Left hindlimb (tissue), 1 donor: Measurements from ENCODE around the gene ABHD8.
A peak's percentile ranks its signal among the peaks of the same experiment; 100 is the strongest.

Source experiments
- DNase-seq: peaks from one replicate; pipeline ENCODE4 v3.0.0-alpha.2; 2018

Gene ABHD8, protein sequence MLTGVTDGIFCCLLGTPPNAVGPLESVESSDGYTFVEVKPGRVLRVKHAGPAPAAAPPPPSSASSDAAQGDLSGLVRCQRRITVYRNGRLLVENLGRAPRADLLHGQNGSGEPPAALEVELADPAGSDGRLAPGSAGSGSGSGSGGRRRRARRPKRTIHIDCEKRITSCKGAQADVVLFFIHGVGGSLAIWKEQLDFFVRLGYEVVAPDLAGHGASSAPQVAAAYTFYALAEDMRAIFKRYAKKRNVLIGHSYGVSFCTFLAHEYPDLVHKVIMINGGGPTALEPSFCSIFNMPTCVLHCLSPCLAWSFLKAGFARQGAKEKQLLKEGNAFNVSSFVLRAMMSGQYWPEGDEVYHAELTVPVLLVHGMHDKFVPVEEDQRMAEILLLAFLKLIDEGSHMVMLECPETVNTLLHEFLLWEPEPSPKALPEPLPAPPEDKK

DNA sequence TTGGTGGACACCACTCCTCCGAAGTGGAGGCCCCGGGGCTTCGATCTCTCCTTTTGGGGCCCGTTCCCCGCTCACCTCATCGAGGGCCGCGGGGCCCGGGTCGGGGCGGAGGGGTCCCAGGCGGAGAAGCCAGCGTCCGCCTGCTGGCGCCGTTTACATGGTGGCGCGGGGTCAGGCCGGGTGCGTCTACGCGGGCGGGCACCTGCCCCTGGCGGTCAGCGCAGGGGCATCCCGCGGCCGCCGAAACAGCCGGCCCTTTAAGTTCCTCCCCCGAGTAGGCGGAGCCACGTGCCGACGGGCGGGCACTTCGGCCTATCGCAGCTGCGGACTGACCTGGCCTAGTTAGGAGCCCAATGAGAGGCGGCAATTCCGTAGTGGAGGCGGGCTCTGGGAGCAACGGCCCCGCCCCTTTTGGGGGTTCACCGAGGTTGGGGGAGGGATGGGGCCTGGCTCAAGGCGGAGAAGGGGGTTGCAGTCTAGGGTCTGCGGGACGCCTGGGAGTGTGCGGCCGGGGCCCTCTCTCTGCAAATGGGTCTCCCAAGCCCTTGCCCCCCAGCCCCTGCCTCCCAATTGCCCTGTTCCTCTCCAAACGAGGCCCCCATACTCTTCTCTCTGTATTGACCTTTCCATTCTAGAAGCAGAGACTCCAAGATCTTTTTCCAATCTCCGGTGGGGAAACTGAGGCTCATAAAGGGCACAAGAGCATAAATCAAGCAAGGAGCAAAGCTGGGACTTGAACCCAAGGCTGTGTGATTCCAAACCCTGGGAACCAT lies at the start of gene ABHD8:
Gene ABHD8 (minus strand): TSS at position 259 of the 773 bp plus-strand sequence. CDS start 1,809 bp downstream, outside the sequence.
- DNase-seq, result peak; percentile 97

GRCh38 chr19:17352608-17353280 lies 49.5 kb upstream of the ABHD8 start:
- DNase-seq, result peak; percentile 52

DNA sequence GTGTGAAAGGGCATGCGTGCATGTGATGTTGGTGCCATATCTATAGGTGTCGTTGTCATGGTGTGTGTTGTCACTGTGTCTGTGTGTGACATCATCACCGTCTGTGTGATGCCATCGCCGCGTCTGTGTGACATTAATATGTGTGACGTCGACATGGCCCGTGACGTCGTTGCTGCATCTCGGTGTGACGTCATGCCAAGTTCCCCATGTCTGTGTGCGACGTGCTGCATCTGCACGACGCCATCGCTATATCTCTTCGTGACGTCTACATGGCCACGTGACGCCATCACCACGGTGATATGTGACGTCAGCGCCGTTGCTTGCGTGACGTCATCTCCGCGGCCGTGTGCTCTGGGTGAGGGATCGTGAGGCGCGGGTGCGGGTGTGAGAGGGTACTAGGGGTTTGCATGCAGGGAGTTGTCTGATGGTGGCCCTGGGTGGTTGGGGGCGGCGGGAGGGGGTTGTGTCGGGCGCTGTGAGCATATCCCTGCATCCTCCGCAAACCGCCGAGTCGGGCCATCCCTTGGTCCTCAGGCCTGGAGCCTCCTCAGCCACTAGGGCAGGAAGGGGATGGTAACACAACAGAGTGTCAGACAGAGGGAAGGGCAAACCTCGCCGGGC lies 48.7 kb upstream of the ABHD8 start:
- DNase-seq, result peak; percentile 33

DNA sequence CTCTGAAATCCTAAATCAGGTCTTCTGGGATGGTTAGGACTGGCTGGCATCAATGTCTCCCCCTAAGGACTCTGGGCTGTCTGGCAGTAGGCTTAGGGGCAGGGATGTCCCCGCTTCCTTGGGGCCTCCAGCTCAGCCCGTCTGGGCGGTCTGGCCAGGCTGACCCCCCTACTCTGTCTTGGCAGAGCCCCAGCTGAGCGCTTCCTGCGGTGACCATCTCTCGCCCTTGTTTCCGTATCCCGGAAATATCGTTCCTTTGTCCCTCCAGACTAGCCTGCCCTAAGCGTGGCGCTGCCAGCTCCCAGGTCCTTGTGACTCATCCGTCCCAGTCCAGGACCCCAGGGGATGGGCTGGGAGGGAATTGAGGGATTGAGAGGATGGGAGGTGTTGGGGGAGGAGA lies 45.5 kb upstream of the ABHD8 start:
- DNase-seq, result peak; percentile 83

DNA sequence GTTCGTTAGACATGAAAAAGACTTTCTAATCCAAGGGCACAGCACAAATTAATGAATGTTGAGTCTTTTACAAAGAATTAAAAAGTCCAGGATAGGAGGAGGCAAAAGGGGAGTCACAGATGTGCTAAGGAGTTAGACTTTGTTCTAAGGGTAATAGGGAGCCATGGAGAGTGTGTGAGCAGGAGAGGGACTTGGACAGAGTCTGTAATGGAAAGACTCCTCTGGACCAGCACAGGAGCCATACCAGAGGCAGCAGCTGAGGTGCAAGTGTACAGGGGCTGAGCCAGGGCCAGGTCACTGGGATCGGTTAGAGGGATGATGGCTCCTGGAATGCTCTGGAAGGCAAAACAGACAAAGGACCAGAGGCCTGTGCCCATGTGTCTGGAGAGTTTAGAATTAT lies 44.7 kb upstream of the ABHD8 start:
- no peak for DNase-seq

DNA sequence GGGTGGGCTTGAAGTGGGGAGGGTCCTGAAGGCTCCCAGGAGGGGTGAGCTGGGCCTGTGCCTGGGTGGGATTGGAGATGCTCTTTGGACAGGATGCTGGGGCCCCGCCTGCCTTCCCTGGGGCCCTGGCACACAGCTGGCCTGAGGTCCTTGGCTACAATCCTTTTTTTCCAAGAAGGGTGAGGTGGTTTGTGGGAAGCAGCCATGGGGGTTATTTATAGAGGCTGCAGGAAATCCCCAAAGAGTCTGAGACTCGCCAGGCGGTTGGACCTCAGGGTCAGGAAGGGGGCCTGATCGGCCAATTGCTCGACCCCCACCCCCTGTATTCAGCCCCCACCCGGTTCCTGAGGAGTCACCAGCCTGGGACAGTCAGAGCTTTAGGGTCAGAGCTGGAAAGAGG lies 44.1 kb upstream of the ABHD8 start:
- DNase-seq, result peak; percentile 71

- DNase-seq, result peak; percentile 73
These were observed 43.0 kb upstream of the ABHD8 start for GRCh38 chr19:17346109-17346671.

DNA sequence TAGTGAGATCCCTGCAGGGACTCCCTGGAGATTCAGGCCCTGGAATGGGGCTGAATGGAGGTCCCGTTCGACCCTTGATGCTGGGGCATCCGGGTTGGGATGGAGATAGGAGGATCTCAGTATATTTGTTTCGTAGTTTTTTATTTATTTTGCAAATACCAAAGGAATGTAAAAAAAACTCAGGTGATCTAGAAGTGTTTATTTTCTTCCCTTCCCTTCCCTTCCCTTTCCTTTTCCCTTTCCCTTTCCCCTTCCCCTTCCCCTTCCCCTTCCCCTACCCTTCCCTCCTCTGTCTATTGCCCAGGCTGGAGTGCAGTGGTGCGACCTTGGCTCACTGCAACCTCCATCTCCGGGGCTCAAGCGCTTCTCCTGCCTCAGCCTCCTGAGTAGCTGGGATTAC lies 38.6 kb upstream of the ABHD8 start:
- DNase-seq, result no peak

DNA sequence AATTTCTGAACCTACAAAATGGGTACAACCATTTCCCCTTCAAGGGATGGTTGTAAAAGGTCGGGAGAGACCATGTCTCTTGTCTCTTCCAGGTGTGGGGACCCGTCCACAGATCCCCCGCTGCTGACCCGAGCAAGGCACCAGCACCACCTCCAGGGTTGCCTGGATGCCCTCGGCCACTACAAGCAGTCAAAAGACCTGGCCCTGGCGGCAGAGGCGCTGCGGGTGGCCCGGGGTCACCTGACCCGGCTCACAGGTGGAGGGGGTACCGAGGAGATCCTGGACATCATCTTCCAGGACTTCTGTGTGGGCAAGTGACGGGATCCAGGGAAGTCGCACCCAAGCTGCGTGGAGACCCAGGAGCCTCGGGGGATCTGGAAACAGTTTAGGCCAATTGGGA lies 38.2 kb upstream of the ABHD8 start:
- DNase-seq, result no peak

DNA sequence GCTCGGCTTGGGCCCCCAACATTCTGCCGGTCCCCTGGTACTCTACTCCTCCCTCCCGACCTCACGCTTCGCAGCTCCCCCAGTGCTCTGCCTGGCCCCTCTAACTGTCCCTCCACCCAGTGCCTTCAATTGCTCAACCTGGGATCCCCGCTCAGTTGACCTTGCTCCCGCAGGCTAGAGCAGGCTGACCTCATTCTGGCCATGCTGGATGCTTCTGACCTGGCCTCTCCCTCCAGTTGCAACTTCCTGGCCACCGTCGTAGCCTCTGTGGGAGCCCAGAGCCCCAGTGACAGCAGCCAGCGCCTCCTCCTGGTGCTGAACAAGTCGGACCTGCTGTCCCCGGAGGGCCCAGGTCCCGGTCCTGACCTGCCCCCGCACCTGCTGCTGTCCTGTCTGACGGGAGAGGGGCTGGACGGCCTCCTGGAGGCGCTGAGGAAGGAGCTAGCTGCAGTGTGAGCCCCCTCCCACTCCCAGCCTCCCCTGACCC lies 37.7 kb upstream of the ABHD8 start:
- no peak for DNase-seq

GRCh38 chr19:17340302-17340870 lies 37.2 kb upstream of the ABHD8 start:
- peak; percentile 39 for DNase-seq

- peak; percentile 52 for DNase-seq
These were observed 36.0 kb upstream of the ABHD8 start for GRCh38 chr19:17339088-17339741.

DNA sequence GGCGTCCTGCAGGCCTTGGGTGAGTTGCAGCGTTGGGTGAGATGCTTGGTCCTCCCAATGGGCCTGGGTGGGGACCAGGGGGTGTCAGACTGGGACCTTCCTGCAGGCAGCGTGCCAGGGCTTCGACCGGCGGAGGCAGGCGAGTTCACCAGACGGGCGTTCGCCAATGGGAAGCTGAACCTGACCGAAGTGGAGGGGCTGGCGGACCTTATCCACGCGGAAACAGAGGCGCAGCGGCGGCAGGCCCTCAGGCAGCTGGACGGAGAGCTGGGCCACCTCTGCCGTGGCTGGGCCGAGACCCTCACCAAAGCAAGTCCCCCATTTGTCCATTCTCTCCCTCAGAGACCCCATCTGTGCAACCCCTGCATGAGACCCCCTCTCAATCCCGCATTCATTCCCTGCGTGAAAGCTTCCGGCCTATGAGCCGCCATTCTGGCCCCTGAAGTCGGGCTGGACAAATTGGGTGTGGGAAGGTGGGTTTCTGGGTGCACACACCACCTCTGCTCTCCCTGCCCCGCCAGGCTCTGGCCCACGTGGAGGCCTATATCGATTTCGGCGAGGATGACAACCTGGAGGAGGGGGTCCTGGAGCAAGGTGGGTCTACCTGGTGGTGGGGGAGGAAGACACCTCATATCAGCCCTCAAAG lies 35.3 kb upstream of the ABHD8 start:
- DNase-seq, result peak; percentile 41

GRCh38 chr19:17337675-17338432 lies 34.6 kb upstream of the ABHD8 start:
- DNase-seq, result peak; percentile 28

- DNase-seq, result peak; percentile 97
These were observed 33.8 kb upstream of the ABHD8 start, which contains the start of gene GTPBP3 for GRCh38 chr19:17336872-17337674. GTPBP3 (plus strand) TSS chr19:17337553; CDS start chr19:17337612, 59 bp downstream.

DNA sequence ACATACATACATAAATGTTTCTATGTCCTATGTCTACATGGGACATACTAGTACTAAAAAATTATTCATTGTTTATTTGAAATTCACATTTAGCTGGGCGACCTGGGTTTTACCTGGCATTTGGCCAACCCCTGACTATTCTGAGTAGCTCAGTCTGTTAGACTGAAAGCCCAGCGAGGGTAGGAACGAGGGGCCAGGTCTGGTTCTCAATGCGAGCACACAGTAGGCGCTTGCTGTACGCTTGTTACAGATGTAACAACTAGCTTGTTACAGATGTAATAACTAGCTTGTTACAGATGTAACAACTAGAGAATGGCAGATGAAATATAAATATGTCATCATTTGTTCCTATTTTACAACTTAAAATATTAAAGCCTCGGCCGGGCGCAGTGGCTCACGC lies 32.4 kb upstream of the ABHD8 start:
- DNase-seq, result no peak

GRCh38 chr19:17334414-17335409 lies 31.5 kb upstream of the ABHD8 start, which contains the start of gene ANO8:
ANO8 (minus strand) TSS chr19:17334855; CDS start chr19:17334670, 185 bp downstream.
- peak; percentile 98 for DNase-seq
